HG03097 (cell line): ENCODE data around the gene RNF187.
"Not testable (repeated sequence)": the region's sequence is repeated elsewhere in the genome, so short reads cannot be mapped to it uniquely, and the experiment has no call there.

Experiments used
- ATAC-seq: cut with Tn5 transposase; IDR thresholded peaks from one replicate; pipeline ENCODE4 v1.9.1; 2021; ENCODE audit not compliant: unreplicated experiment, low FRiP score

Gene RNF187

DNA sequence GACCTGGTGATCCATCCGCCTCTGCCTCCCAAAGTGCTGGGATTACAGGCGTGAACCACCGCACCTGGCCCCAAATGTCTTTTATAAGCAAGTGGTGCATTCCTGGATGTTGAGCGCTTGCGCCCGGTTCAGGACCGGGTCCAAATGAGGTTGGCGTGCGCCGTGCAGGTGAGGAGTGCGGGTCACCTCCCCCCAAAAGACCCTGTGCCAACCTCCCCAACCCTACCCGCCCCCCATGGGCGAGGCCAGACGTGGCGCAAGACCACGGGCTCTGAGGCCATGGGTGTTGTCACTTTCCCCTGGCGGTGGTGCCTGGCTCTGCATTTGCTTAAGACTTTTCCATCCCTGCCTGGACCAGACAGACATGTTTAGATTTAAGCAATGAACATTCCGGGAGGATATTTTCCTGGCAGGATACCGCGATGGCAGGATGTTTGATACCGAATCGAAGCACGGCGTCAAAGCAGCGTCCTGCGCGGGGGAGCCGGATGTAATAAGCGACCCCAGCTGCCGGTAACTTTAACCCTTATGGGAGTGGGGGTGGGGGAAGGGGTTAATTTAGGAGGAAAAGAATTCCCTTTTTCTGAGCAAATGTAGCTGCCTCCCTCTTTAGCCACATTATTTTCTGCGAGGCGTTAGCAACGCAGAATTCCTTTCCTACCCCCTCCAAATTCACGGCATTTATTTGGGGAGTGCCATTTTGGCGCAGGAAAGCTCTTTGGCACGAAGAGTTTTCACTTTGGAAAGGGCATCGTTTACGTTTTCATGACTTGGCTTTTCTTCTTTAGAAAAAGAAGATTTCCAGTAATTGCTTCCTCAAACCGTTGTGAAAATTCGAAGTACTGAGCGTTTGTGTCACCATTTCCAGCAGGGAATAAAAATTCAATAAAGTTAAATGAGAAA lies 27.8 kb upstream of the RNF187 start:
- ATAC-seq, result no peak

DNA sequence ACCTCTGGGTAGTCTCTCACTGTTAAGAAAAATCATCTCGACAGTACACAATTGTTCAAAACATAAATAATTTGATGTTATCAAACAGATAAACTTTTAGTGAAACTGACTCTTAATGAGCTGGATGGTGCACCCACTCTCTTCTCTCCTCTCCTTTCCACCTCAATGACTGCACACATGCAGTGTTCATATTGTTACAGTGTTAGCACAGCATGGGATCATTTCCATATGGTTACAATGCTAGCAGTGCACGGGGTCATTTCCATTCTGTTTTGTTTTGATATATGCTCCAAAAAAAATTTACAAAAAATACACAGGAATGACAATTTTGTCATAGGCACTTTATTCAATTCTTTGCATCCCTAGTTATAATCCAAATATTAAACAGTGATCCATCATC lies 26.4 kb upstream of the RNF187 start:
- ATAC-seq, result no peak

DNA sequence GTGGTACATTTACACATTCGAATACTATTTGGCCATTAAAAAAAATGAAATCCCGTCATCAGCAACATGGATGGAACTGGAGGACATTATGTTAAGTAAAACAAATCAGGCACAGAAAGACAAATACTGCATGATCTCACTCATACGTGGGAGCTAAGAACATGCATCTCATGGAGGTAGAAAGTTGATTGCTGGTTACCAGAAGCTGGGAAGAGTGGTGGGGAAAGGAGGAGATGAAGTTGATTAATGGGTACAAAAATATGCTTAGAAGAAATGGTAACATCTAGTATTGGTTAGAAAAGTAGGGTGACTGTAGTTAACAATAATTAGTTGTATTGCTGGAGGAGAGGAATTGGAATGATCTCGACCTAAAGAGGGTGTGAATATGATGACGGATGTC lies 24.6 kb upstream of the RNF187 start:
- no peak for ATAC-seq

DNA sequence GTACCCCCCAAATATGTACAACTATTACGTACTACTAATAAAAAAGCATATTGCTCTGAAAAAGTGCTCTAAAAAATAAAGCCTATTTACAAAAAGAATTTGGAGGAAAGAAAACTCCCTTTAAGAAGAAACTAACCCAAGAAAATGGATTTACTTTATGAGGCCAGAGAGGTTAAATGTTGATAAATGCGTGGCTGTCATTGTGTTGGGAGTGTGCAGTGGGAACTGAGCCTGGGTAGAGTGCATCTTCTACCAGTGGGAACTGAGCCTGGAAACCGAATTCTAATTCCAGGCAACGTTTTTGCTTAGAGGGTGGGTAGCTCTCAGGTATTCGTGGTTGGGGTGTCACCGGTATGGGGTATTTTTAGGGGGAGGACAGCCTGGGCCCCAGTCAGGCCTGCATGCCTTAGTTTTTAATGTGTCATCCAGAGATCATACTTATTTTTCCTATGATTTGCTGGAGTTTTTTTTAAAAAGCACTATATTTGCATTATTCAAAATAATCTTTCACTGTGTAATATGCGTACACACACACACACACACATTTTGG lies 24.1 kb upstream of the RNF187 start:
- ATAC-seq, result no peak

DNA sequence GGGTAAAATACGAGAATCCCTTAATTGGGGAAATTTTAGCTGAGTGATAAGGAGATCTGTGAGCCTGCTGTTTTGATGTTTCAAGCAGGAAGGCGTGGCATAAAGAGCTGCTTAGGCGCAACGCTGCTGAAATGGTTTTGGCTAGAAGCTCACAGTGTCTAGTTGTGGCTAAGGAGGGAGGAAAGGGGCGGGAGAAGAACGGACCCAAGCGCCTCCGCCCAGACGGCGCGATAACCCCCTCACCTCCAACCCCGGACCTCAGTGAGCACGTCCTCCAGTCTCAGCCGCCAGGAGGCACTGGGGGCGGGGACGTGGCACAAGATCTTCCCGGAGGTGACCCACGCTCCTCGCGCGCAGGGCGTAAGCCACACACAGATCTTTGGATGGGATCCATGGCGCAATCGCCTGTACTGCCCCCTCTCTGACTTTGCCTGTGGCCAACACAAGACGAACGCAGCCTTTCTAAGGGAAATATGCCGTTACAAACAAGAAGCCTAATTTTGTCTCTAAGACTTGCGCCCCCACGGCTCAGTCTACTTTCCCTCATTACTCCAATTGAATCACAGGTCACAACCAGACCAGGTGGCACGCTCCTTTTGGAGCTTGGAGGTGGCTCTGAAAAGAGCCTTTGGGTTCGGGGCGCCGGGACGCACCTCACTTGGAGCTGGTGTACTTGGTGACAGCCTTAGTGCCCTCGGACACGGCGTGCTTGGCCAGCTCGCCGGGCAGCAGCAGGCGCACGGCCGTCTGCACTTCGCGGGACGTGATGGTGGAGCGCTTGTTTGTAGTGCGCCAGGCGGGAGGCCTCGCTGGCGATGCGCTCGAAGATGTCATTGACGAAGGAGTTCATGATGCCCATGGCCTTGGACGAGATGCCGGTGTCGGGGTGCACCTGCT lies 23.4 kb upstream of the RNF187 start:
- no peak for ATAC-seq

DNA sequence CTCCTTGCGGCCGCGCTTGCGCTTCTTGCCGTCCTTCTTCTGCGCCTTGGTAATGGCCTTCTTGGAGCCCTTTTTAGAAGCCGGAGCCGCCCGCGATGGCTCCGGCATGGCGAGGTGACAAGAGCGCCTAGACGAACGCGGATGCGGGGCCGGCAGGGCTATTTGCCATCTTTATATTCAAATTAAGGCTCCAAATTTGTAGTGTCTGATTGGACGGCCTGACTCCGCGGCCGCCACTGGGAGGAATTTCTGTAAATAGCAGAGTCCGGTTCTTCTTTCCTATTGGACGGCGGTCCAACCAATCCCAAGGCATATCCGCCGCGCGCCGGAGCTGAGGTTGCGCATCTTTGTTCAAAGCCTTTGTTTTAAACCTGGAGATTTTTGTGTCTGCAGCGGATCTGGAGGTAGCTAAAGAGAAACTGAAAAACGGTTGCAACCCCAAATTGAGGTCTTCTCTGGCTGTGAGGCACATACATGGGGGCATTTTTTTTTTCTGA lies 22.6 kb upstream of the RNF187 start:
- ATAC-seq, result peak; percentile 79

DNA sequence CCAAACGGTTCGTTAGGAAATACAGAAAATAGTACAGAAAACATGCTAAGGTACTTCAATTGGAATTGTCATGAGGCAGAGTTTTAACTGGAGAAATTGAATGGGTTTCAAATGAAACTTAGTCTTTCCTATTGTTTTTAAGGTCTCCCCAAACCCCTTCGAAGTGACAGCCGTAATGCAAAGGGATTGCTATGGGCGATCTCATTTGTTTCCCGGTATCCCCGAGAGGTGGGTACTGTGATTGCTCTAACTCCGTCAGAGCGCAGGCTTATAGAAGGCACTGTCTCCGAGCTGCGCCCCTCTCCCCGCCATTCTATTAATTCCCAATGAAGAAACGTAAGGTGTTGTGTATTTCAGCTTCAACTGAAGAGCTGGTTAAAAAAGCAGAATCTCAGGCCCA lies 22.0 kb upstream of the RNF187 start:
- ATAC-seq, result no peak

DNA sequence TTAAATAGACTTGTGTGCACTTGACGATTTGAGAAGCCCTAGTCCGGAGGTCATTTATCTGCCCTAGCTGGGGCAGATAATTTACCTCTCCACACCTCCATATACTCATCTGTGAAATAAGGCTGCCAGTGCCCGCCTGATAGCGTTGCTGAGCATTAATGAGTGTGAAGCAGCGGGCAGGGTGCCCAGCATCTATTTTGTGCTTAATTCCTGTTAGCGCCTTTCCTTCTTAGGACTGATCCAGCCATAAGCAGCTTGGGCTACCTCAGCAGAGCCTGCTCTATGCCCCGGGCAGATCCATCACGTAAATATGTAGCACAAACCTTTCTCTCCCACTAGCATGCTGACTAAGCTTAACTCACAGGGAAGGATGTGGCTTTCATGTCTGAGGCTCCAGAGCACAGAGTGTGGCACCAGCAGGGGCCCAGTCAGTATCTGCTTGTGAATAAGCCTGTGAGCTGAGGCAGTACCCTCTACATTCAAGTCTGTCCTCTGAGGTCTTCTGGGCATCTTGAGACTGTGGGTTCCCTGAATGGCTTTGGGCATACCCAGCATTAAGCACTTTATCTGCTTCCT lies 21.5 kb upstream of the RNF187 start:
- ATAC-seq, result no peak

DNA sequence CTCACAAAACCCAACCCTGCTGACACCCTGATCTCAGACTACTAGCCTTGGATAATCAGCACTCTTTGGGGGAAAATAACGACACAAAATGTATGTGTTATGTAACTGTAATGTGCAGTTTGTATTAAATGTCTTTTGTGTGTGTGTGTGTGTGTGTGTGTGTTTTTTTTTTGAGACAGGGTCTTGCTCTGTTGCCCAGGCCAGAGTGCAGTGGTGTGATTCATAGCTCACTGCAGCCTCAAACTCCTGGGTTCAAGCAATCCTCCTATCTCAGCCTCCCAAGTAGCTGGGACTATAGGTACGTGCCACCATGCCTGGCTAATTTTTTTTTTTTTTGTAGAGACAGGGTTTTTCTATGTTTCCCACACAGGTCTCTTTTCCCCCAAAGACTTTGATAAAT lies 19.0 kb upstream of the RNF187 start:
- ATAC-seq, result not testable (repeated sequence)

DNA sequence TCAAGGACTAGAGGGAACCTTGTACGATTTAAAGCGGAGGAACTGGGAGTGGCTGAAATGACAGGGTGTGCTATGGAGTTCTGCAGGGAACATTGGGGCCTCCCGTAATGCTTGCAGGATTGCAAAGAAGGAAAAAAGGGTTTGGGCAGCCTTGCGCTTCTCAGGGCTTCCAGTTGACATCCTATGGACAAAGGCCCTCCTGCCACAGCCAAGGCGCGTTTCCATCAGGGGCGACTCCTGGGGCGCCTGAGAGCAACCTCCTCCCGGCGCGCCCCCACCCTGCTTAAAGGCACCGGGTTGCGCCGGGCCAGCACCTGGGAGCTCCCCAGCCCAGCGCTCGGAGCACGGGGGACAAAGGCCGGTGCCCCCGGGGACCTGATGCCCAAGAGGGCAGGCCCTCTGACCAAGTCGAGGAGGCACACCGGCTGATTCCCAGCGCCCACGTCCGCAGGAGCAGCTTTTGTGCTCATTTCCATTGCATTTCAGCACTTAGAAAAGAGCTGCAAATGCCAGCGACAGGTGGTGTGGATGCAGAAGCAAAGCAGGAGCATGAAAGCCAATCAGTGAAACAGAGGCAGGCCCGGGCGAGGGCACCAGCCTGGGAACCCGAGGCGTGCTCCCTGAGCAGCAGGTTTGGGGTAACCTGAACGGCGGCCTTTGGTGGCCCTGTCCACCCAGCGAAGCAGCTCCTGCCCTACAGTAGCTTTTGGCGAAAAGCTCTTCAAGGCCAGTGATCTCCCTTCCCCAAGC lies 17.6 kb upstream of the RNF187 start:
- no peak for ATAC-seq

DNA sequence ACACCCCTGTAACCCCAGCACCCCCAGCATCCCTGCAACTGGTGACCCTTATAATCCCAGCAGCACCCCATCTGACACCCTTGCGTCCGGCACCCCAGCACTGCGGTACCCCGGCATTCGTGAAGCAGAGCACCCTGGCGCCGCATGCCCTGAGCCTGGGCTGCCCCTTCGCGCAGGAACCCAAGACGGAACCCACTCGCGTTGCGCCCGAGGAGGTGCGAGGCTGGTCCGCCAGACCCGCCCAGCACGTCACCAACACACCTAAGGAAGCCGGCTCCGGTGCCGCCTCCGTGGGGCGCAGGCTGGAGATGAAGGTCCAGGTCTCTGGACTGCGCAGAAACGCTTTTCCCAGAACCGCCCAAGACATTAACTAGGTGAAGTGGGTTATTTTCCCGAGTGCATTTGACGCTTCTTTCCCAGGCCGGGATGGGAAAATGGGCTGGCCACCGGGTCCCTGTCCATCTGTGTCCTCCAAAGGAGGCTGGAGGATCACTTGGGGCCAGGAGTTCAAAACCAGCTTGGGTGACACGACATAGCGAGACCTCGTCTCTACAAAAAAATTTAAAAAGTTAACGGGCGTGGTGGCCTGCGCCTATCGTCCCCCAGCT lies 15.9 kb upstream of the RNF187 start:
- ATAC-seq, result no peak

DNA sequence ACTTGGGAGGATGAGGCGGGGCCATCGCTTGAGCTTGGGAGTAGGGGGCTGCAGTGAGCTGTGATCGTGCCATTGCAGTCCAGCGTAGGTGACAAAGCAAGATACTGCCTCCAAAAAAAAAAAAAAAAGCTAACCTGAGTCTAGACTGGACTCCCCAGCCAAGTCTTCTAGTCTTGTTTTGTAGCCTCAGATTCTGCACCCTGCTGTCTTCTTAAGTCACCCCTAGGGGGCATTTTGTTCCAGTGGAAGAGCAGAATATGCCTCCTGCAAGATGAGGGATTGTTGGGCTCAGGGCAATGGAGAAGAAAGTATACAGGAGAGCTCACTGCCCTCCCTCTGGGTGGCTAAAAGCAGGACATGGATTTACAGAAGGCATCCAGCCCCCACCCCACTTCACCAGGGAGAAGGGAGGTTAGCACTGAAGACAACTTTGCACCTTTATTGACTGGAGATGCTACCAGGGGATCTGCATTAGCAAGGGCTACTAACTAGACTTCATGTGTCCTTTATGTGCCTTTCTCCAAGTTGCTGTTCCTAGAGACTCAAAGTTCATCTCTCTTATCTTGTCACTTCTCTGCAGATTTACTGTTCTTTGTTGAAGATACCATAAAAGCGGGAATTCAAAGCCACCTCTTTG lies 15.3 kb upstream of the RNF187 start:
- ATAC-seq, result no peak

DNA sequence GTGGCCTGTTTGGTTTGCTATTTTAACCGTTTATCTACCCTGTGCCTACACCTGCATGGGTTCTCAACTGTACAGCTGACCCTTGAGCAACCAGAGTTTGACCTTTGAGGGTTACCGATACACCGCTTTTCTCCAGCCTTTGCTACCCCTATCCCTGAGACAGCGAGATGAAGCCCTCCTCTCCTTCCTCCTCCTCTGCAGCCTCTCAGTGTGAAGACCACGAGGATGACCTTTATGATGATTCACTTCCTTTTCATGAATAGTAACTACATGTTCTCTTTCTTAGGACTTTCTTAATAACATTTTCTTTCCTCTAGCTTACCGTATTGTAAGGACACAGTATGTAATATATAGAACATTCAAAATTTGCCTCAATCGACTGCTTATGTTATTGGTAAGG lies 14.5 kb upstream of the RNF187 start:
- ATAC-seq, result no peak

DNA sequence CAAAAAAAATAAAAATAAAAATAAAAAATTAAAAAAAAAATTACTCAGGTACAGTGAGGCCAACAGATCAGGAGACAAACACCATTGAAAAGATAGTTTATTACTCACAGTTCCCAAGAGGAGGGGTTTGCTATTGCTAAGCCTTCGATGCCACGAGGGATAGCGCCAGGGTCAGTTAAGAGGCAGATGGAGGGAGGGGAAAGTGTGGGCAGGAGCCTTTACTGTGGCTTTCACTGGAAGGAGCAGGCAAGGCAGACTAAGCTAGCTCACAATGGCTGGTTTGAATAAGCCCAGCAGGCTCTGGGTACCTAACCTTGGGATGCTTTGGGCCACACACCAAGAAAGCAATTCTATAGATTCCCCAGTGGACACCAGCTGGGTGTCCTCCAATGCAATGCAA lies 12.7 kb upstream of the RNF187 start:
- ATAC-seq, result no peak

DNA sequence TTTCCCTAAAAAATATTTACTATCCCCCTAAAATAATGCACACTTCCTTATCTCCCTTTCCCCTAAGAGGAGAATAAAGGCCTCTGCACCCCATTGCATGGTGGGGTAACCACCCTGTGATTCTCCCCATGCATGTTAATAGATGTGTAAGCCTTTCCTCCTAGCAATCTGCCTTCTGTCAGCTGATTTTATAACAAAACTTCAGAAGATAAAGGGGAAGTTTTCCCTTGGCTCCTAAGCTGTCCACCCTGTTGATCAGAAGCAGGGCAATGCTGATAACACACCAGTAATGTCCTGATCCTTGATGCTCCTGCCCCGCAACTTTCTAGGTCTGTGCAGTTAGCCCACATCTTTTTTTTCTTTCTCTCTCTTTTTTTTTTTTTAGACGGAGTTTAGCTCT lies 11.4 kb upstream of the RNF187 start:
- no peak for ATAC-seq

DNA sequence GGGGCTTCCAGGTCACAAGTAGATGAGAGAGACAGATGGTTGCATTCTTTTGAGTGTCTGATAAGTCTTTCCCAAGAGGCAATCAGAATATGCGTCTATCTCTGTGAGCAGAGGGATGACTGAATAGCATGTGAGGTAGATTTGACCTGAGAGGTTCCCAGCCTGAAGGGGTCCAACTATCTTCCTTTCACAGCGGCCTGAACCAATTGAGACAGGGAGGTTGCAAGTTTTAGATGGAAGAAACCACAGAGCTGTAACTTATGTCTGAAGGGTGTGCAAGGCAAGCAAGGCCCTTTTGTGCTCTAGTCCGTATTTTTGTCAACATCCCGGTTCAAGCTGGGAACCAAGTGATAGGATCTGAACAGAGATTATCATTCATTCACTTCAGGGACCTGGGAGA lies 9.9 kb upstream of the RNF187 start:
- no peak for ATAC-seq

DNA sequence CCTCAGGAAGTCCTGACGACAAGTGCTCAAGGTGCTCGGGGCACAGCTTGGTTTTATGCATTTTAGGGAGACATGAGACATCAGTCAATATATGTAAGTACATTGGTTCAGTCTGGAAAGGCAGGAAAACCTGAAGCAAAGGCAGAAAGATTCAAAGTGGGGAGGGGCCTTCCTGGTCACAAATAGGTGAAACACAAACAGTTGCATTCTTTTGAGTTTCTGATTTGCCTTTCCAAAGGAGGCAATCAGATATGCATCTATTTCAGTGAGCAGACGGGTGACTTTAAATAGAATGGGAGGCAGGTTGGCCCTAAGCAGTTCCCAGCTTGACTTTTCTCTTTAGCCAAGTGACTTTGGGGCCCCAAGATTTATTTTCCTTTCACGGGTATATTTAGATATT lies 8.9 kb upstream of the RNF187 start:
- ATAC-seq, result no peak

DNA sequence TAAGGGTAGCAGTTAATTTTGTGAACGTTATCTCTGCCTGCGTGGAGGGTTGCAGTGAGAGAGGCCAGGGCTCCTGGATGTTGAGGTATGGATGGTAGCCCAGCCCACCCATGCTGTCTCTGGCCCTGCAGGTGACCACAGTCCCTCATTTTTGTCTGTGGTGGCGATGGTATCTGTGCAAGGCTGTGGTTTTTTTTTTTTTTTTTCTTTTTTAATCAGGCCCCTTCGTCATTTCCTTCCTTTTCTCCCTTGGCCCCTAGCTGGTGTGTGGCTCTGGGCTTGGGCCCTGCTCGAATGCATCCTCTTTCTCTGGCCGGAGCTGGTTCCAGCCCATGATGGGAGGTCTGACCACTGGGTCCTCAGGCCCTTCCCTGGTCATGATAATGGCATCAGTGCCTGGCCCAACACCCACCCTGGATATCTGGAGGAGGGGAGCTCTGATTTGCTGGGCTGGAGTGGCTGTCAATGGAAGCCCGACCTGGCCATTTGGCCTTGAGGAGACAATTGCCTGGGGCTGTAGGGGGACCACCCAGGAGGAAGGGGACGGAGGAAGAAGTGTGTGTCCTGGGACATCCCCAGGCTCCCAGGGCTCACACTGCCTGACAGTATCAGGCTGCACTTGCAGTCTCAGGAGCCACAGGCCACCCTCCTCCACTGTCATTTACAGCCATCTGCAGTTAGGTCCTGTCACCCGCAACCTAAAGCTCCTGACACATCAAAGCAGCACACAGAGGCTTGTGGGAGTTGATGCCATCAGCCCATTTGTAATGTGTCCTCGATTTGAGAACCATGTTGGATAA lies 8.1 kb upstream of the RNF187 start:
- no peak for ATAC-seq
